Mesothelial cell of epicardium (in vitro differentiated cells): ENCODE measurements around the gene PUSL1. TPM values are rescaled to one million over a fixed set of nuclear protein-coding genes. Genes with fewer than 3 reads are reported as not detected.

ENCODE experiments used
- DNase-seq, 2 experiments: peaks; one replicate each; pipeline ENCODE4 v3.0.0; 2021; ENCODE audit warnings: low spot score in 2 of 2; ENCODE audit not compliant: unreplicated experiment in 2 of 2
- H3K27ac Mint-ChIP-seq: 2 replicates; pipeline ENCODE4 v1.8.0; 2021; ENCODE audit warnings: mixed read lengths
- H3K27me3 Mint-ChIP-seq: 2 replicates; pipeline ENCODE4 v1.8.0; 2021; ENCODE audit warnings: low read depth, mixed read lengths
- H3K36me3 Mint-ChIP-seq: 2 replicates; pipeline ENCODE4 v1.8.0; 2021; ENCODE audit warnings: mixed read lengths
- H3K4me1 Mint-ChIP-seq: 2 replicates; pipeline ENCODE4 v1.8.0; 2021; ENCODE audit warnings: mixed read lengths
- H3K4me3 Mint-ChIP-seq: 2 replicates; pipeline ENCODE4 v1.8.0; 2021; ENCODE audit warnings: mild to moderate bottlenecking, moderate library complexity, mixed read lengths
- H3K9me3 Mint-ChIP-seq: 2 replicates; pipeline ENCODE4 v1.8.0; 2021; ENCODE audit warnings: mixed read lengths
- CTCF ChIP-seq: fragments of 200-600 bp; sonication (generic); IDR thresholded peaks from one replicate; pipeline ENCODE4 v1.5.0; 2021; ENCODE audit warnings: antibody characterized with exemption; ENCODE audit not compliant: unreplicated experiment
- total RNA-seq: library from RNA; stranded (reverse); gene quantifications from 3 replicates; pipeline ENCODE4 v1.2.1, GENCODE V29; 2021

Gene PUSL1
- total RNA-seq, 1 donor from 2014 or later: 12.7 TPM

GRCh38 chr1:1344655-1345361 is 36.4 kb downstream of the PUSL1 start:
- H3K36me3 Mint-ChIP-seq: peaks cover 12% of the 10 kb centered on the region
- TF ChIP-seq CTCF: peak; percentile 71
- no peaks in the 10 kb centered on the region for H3K27me3 Mint-ChIP-seq
- DNase-seq: no peak
- H3K9me3 Mint-ChIP-seq: no peaks in the 10 kb centered on the region
- no peak overlapping the region for H3K27ac Mint-ChIP-seq
- H3K4me3 Mint-ChIP-seq: no peak overlapping the region
- peaks cover 12% of the 10 kb centered on the region for H3K4me1 Mint-ChIP-seq

GRCh38 chr1:1345384-1345783 is 37.0 kb downstream of the PUSL1 start:
- TF ChIP-seq CTCF: no peak
- H3K36me3 Mint-ChIP-seq: peaks cover 10% of the 10 kb centered on the region
- H3K27ac Mint-ChIP-seq: no peak overlapping the region
- H3K4me1 Mint-ChIP-seq: peaks cover 12% of the 10 kb centered on the region
- H3K27me3 Mint-ChIP-seq: no peaks in the 10 kb centered on the region
- DNase-seq: no peak
- no peaks in the 10 kb centered on the region for H3K9me3 Mint-ChIP-seq
- H3K4me3 Mint-ChIP-seq: no peak overlapping the region

GRCh38 chr1:1345860-1346500 is 37.6 kb downstream of the PUSL1 start:
- Mint-ChIP-seq H3K4me1 (peaks cover 12% of the 10 kb centered on the region), H3K36me3 (peaks cover 4% of the 10 kb centered on the region), H3K27ac (no peak overlapping the region), H3K4me3 (no peak overlapping the region), H3K9me3 (no peaks in the 10 kb centered on the region), H3K27me3 (no peaks in the 10 kb centered on the region)
- no peak for DNase-seq
- TF ChIP-seq CTCF: no peak

- Mint-ChIP-seq H3K4me3 (peak overlapping the region; percentile 44), H3K27me3 (no peaks in the 10 kb centered on the region), H3K4me1 (peaks cover 12% of the 10 kb centered on the region), H3K9me3 (no peaks in the 10 kb centered on the region), H3K27ac (no peak overlapping the region), H3K36me3 (no peaks in the 10 kb centered on the region)
- TF ChIP-seq CTCF: no peak
- DNase-seq: no peak
Observed at GRCh38 chr1:1346501-1346890, 38.1 kb downstream of the PUSL1 start.

GRCh38 chr1:1347026-1347595 is 38.7 kb downstream of the PUSL1 start:
- TF ChIP-seq CTCF: peak; percentile 2
- no peaks in the 10 kb centered on the region for H3K9me3 Mint-ChIP-seq
- H3K36me3 Mint-ChIP-seq: no peaks in the 10 kb centered on the region
- peak overlapping the region; percentile 73 for H3K4me3 Mint-ChIP-seq
- H3K27ac Mint-ChIP-seq: no peak overlapping the region
- no peak for DNase-seq
- peaks cover 15% of the 10 kb centered on the region for H3K4me1 Mint-ChIP-seq
- no peaks in the 10 kb centered on the region for H3K27me3 Mint-ChIP-seq
